Stimulated activated CD8-positive, alpha-beta memory T cell treated with anti-CD3 and anti-CD28 coated beads, Interleukin-4, amount 100 ng/mL, for 1 hour (primary cell): ENCODE results near the gene CYP26C1.
A peak's percentile ranks its signal among the peaks of the same experiment; 100 is the strongest.

ENCODE experiments used
- DNase-seq, 2 donors: peaks; one replicate each; pipeline ENCODE4 v3.0.0-alpha.2; 2020; ENCODE audit warnings: low read depth in 2 of 2, low spot score in 1 of 2

The CYP26C1 gene

DNA sequence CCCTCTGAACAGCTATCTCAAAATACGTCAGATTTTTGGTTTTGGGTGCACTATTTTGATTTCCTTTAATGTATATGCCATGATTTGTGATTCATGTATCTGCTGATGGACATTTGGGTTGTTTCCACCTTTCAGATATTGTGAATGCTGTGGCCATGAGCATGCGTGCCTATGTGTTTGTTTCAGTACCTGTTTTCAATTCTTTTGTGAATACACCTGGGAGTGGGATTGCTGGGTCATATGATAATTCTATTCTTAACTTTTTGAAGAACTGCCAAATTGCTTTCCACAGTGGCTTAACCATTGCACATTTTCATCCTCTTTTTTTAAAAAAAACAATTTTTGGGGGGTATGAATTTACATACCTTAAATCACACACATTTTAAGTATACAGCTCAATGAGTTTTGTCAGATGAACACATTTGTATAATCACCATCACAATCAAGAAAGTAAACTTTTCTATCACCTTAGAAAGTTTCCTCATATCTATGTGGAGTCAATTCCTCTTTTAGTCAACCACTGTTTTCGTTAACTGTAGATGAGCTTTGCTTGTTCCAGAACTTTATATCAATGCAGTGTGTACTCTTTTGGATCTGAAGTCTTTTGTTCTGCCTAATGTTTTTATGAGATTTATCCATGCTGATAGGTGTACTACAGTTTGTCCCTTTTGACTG lies 50.0 kb downstream of the CYP26C1 start:
- no peak for DNase-seq

DNA sequence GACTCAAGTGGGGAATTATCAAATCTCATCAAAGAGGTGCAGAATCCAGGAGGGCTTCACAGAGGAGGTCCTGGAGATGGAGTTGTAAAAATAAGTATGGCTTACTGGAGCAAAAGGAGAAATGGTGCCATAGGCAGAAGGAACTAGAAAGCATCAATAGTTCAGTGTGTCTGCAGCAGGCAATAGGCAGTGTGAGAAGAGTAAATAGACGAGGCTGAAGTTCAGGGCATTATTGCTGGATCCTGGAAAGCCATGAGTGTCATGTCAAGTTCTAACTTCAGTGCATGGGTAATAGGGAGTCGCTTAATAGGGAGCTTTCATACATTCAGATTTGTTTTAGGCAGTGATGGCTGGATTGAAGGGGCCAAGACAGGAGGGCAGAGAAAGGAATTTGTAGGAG lies 52.4 kb downstream of the CYP26C1 start:
- no peak for DNase-seq

DNA sequence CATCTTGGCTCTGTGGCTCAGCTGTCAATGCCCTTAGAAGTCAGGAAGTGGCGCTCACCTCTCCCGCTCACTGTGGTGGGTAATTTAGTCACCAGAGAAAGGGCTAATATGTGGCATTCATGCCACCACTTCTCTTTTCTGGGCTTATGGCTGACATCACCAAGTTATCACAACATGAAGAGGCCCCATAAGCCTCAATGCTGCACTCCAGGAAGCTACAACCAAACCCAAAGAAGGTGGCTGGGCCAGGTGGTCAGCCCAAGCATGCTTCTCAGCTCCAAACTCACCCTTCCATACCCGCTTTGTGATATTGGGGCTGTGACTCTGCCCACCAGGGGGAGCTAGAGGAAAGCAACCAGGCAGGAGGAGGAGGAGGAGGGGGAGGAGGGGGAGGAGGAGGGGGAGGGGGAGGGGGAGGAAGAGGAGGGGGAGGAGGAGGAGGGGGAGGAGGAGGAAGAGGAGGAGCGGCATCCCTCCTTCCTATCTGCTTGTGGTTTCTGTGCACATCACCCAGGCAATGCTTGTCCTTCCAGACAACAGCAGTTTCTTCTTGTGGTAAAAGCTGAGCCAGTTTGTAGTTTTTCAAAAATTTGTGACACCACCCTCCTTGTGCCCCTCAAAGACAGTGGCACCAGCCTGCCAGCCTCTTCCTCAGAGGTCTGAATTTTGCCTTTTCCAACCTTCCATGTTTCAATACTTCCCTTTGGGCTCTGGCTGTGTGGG lies 55.2 kb downstream of the CYP26C1 start:
- DNase-seq = peak in 1 of 2 donors; percentile 26
